ENCODE data around the gene RIPOR2. TPM values are rescaled to one million over a fixed set of nuclear protein-coding genes. Genes with fewer than 3 reads are reported as not detected.

The RIPOR2 gene
- total RNA-seq, 2 experiments from 2014 or later = 18.0 to 28.9 TPM

- no peak overlapping the region for H3K27ac ChIP-seq (ENCODE audit: low read depth, low read length, poor library complexity, severe bottlenecking)
- no peaks in the 10 kb centered on the region for H4K20me1 ChIP-seq (ENCODE audit: insufficient read depth, low read length)
- no peaks in the 10 kb centered on the region for H3K9me3 ChIP-seq (ENCODE audit: low read length)
- BruUV-seq (replicated peaks) = no TSS peak
- ChIA-PET POLR2A (interaction anchor here (0.8 to 2.2 kb wide), 2 partner anchors 10 to 32 kb away, joined by 3 to 9 read pairs; no protein-coding TSS in a partner anchor), CTCF (ENCODE audit: unreplicated experiment) (no interaction called here)
- H3K79me2 ChIP-seq (ENCODE audit: insufficient read depth, low read depth, low read length) = no peaks in the 10 kb centered on the region
- H3K36me3 ChIP-seq (ENCODE audit: insufficient read depth, low read length) = peaks cover 3% of the 10 kb centered on the region; the same call in 1 of the 2 replicates
- no peaks in the 10 kb centered on the region for H3K4me1 ChIP-seq (ENCODE audit: insufficient read depth, low read length, poor library complexity, severe bottlenecking)
- no peak overlapping the region for H2AFZ ChIP-seq (ENCODE audit: low read length)
- no peak overlapping the region for H3K4me3 ChIP-seq (ENCODE audit: low read depth, low read length, poor library complexity, severe bottlenecking)
- intact Hi-C loops (cut with micrococcal nuclease; ENCODE audit: unreplicated experiment) = no loop called here
- H3K9me2 ChIP-seq (ENCODE audit: insufficient read depth, low read length) = no peaks in the 10 kb centered on the region
- H3K4me2 ChIP-seq (ENCODE audit: low read length) = no peak overlapping the region
- DNase-seq (ENCODE audit: low spot score) = no peak
- TF ChIP-seq CTCF (conservative IDR thresholded peaks at IDR 0.05; ENCODE audit: low read length) = no peak
- TF ChIP-seq EZH2phosphoT487 (IDR thresholded peaks at IDR 0.05; ENCODE audit: borderline replicate concordance, low read depth, low read length) = no peak
These were observed 139.0 kb downstream of the RIPOR2 start for GRCh38 chr6:24796616-24797290.

GRCh38 chr6:24795106-24795505 is 140.7 kb downstream of the RIPOR2 start:
- no peaks in the 10 kb centered on the region for H4K20me1 ChIP-seq (ENCODE audit: insufficient read depth, low read length)
- no peaks in the 10 kb centered on the region for H3K9me2 ChIP-seq (ENCODE audit: insufficient read depth, low read length)
- no peak for DNase-seq (ENCODE audit: low spot score)
- intact Hi-C loops (cut with micrococcal nuclease; ENCODE audit: unreplicated experiment) = no loop called here
- H3K4me3 ChIP-seq (ENCODE audit: low read depth, low read length, poor library complexity, severe bottlenecking) = no peak overlapping the region
- no TSS peak for BruUV-seq (replicated peaks)
- no peak overlapping the region for H3K27ac ChIP-seq (ENCODE audit: low read depth, low read length, poor library complexity, severe bottlenecking)
- CTCF ChIA-PET (ENCODE audit: unreplicated experiment) = no interaction called here
- POLR2A ChIA-PET = interaction anchor here (0.7 kb wide), 1 partner anchor 360 kb away, joined by 4 read pairs; no protein-coding TSS in a partner anchor
- H3K36me3 ChIP-seq (ENCODE audit: insufficient read depth, low read length) = peaks cover 14% of the 10 kb centered on the region
- no peaks in the 10 kb centered on the region for H3K4me1 ChIP-seq (ENCODE audit: insufficient read depth, low read length, poor library complexity, severe bottlenecking)
- H2AFZ ChIP-seq (ENCODE audit: low read length) = no peak overlapping the region
- TF ChIP-seq CTCF (conservative IDR thresholded peaks at IDR 0.05; ENCODE audit: low read length) = no peak
- TF ChIP-seq EZH2phosphoT487 (IDR thresholded peaks at IDR 0.05; ENCODE audit: borderline replicate concordance, low read depth, low read length) = no peak
- H3K4me2 ChIP-seq (ENCODE audit: low read length) = no peak overlapping the region
- no peaks in the 10 kb centered on the region for H3K79me2 ChIP-seq (ENCODE audit: insufficient read depth, low read depth, low read length)
- no peaks in the 10 kb centered on the region for H3K9me3 ChIP-seq (ENCODE audit: low read length)

GRCh38 chr6:24788031-24788665 is 147.6 kb downstream of the RIPOR2 start:
- Histone ChIP-seq H3K4me3 (ENCODE audit: low read depth, low read length, poor library complexity, severe bottlenecking) (no peak overlapping the region), H3K4me2 (ENCODE audit: low read length) (no peak overlapping the region), H4K20me1 (ENCODE audit: insufficient read depth, low read length) (no peaks in the 10 kb centered on the region), H3K36me3 (ENCODE audit: insufficient read depth, low read length) (peaks cover 77% of the 10 kb centered on the region), H3K9me2 (ENCODE audit: insufficient read depth, low read length) (no peaks in the 10 kb centered on the region), H3K9me3 (ENCODE audit: low read length) (0 out of 2 replicates have a peak, but pooled peaks cover 4% of the 10 kb centered on the region), H3K79me2 (ENCODE audit: insufficient read depth, low read depth, low read length) (peaks cover 20% of the 10 kb centered on the region), H3K27ac (ENCODE audit: low read depth, low read length, poor library complexity, severe bottlenecking) (no peak overlapping the region), H3K4me1 (ENCODE audit: insufficient read depth, low read length, poor library complexity, severe bottlenecking) (no peaks in the 10 kb centered on the region), H2AFZ (ENCODE audit: low read length) (no peak overlapping the region)
- no peak for DNase-seq (ENCODE audit: low spot score)
- TF ChIP-seq CTCF (conservative IDR thresholded peaks at IDR 0.05; ENCODE audit: low read length) (no peak), EZH2phosphoT487 (IDR thresholded peaks at IDR 0.05; ENCODE audit: borderline replicate concordance, low read depth, low read length) (no peak)
- ChIA-PET CTCF (ENCODE audit: unreplicated experiment) (no interaction called here), POLR2A (interaction anchor here (0.8 to 2.1 kb wide), 2 partner anchors 10 to 107 kb away, joined by 3 to 7 read pairs; no protein-coding TSS in a partner anchor)
- intact Hi-C loops (cut with micrococcal nuclease; ENCODE audit: unreplicated experiment) = no loop called here
- TSS peak; percentile 7 for BruUV-seq (replicated peaks)

All from OCI-LY7 (cell line).